Superior temporal gyrus (tissue), 1 donor: ENCODE measurements around the gene BIK.
"Not testable (repeated sequence)": the region's sequence is repeated elsewhere in the genome, so short reads cannot be mapped to it uniquely, and the experiment has no call there.

Source experiments
- DNase-seq: peaks from one replicate; pipeline ENCODE4 v3.0.0-alpha.2; 2016; ENCODE audit errors: extremely low spot score

Gene BIK

GRCh38 chr22:43104950-43105349, 5.6 kb upstream of the BIK start:
- DNase-seq: not testable (repeated sequence)

DNA sequence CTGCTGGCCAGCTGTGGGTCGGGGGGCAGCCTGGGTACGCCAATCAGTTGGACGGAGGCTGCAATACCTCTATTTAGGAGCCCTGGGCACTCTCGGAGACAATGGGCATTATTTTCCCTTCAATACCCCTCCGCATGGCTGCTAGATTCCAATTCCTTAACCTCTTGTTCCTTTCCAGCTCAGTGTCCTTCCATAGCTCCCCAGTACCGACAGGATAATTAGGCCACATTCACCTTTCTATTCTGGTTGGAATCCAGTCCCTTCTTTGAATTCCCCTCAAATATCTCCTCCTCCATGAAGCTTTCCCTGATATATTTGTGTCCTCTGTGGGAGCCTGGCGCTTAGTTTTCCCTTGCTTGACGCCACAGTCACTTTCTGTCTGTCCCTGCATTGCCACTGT, 4.2 kb upstream of the BIK start:
- DNase-seq: no peak

GRCh38 chr22:43109511-43109910, 1.0 kb upstream of the BIK start:
- DNase-seq: no peak

- DNase-seq: no peak
Observed at GRCh38 chr22:43109921-43110443, 568 bp upstream of the BIK start.

DNA sequence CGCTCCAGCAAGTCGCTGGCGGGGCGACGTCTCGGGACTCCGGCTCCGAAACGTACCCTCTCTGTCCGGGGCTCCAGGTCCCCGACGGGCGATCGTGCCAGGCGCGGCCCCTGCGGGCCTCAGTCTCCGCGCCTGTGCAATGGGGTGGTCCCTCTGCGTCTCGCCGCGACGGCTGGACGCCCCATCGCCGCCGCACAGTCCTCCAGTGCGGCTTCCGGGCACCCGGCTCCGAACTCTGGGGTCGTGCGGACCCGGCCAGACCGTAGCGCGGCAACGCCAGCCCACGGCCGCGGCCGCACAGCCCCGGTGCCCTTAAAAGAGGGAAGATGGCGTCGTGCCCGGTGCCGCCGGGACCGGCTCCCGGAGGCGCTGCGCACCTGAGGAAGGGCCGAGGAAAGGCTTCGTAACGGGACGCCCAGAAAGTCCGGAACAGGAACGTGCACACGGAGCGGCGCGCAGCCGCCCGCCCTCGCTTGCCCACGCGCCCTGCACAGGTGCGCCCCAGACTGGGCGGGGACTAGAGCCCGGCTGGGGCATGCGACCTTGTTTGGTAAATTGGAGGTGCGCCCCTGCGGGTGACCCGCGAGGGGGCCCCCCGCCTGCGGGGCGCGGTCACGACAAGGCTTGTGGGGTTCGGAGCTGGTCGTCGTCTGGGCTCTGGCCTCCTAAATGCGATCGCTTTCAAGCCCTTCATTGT, 525 bp downstream of the BIK start:
- no peak for DNase-seq

DNA sequence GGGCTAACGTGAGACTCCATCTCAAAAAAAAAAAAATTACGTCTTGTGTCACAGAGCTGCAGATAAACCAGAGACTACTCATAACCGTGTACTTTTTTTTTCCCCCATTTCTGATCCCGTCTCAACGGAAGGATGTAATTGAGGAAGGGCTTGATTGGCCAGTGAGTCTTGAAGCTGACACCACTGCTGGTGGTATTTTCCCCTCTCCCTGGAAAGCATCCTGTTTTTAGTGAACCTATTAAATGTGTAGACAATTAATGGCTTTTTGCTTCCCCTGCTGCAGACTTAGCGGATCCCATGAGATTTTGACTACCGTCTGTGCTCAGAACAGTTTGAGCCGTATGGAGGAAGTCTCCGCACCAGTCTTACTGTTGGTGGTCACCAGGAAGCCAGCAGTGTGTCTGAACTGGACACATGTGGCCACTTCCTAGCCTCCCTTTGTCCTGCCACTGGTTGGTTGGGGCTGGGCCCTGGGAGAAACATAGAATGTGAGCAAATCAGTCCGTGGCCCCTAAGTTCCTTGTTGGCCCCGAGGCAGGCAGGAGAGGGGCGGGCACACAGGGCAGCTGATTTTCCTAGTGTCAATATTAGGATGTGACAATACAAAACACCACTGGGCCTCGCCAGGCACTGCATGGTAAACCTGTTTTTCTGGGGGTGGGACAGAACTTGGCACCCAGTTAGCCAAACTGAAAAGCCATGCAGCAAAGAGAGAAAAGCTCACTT, 3.1 kb downstream of the BIK start:
- no peak for DNase-seq

DNA sequence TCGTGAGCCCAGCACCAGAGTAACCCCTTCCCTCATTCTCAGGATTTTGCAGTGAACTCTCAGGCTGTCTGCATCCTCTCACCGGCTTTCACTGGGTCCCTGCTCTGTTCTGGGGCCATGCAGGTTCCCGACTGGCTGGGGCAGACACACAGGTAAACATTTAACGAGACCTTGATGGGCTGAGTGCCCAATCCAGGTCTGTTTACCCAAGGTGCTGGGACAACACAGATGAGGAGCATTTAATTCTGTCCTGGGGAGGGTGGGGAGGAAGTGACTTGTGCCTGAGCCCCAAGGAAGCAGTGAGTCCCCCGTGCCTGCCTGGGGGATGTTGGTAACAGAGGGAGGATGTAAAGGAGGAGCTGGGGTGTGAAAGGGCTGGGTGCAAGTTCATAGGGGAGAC, 4.4 kb downstream of the BIK start:
- DNase-seq: no peak

DNA sequence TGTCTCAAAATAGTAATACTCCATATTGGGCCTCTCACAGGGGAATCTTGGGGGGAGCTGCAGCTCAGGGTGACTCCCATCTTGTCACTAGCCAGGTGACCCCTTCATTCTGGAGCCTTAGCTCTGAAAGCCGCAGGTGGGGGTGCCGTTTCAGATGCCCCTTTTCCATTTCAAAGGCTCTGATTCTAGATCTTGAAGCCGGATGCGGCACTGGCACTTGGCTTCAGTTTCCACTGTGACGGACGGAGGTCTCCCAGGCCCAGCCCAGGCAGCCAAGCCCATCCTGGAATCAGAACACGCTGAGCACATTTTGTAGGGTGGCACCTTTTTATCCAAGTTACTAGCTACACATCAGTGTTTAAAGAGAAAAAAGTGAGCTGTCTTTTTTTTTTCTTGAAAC, 6.4 kb downstream of the BIK start:
- DNase-seq: no peak

- no peak for DNase-seq
Observed at GRCh38 chr22:43118024-43118849, 7.7 kb downstream of the BIK start.

DNA sequence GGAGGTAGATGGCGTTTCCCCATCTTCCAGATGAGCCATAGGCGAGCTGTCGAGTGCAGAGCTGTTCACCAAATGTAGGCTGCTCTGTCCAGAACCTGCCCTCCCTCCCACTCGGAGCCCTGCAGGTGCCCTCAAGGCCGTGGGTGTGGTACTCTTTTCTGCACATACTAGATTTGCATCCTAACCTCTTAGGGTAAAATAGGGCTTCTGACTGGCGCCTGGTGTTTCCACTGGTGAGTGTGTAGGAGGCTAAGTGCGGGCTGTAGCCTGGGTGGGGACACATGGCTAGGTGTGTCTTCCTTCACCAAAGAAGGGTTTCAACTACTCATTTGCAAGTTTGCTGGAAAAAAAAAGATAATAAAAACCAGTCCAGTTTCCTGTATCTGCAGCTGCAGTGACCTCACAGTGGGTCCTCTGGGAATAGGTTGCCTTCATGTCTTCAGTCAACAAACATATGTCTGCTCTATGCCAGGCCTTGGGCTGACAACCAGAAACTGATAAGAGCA, 8.5 kb downstream of the BIK start:
- DNase-seq: no peak

DNA sequence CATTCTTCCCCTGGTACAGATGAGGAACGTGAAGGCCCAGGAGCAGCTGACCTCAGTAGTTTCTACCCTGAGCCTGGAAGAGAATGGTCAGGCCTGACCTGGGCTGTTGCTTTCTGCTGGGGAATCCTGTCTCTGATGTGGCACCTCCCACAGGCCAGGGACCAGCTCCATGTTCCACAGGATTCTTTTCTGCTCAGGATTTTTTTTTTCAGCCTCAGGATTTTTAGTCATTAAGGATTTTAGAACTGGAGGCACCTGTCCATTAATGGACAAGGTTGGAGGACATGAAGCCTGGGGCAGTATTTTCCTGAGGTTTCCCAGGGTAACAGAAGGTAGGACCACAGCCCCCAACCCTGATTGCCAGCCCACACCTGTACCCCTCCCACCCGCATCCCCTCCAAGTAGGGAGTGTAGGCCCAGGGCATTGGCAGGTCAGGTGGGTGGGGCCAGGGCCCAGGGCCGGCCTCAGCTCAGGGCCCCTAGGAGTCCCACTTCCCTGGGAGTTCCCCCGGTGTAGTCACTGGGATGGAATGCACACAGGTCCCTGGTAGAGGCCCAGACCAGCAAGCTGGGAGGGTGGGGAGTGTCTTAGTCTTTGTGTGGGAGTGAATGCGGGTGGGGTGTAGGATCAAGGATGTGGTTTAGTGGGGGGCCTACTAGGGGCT, 16.1 kb downstream of the BIK start:
- no peak for DNase-seq

GRCh38 chr22:43127166-43127908, 16.8 kb downstream of the BIK start:
- DNase-seq: no peak

GRCh38 chr22:43128116-43128515, 17.6 kb downstream of the BIK start:
- no peak for DNase-seq

DNA sequence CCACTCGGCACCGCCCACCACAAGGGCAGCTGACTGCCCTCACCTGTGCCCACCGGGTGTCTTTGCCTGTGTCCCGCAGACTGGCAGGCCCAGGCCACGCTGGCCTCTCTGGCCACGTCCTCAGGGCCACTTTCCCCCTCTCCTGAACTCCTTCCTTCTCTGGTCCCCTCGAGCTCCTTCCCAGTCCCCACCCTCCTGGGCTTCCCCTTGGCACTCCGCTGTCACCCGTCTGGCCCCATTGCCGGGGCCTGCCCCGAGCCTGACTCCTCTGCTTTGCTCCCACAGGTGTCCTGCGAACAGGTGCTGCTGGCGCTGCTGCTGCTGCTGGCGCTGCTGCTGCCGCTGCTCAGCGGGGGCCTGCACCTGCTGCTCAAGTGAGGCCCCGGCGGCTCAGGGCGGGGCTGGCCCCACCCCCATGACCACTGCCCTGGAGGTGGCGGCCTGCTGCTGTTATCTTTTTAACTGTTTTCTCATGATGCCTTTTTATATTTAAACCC, 18.4 kb downstream of the BIK start:
- DNase-seq: no peak

GRCh38 chr22:43129426-43130425, 19.2 kb downstream of the BIK start:
- DNase-seq: no peak

- no peak for DNase-seq
Observed at GRCh38 chr22:43131773-43132501, 21.4 kb downstream of the BIK start.

DNA sequence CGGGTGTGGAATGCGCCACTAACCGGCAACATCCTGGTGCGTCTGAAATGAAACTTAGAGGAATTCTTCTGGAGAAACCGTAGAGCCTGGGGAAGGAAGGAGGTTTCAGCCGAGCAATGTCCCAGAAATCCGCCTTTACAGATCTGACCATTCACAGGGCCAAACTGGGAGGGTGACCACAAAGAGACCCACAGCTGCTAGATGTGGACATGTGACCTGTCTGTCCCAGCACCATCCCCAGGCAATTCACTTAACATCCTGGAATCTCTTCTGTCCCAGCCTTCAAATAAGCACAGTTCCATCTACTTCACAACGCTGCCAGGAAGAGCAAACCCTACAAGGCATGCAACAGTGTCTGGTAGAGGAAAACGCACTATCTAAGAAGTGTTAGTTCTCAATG, 22.9 kb downstream of the BIK start:
- DNase-seq: no peak

DNA sequence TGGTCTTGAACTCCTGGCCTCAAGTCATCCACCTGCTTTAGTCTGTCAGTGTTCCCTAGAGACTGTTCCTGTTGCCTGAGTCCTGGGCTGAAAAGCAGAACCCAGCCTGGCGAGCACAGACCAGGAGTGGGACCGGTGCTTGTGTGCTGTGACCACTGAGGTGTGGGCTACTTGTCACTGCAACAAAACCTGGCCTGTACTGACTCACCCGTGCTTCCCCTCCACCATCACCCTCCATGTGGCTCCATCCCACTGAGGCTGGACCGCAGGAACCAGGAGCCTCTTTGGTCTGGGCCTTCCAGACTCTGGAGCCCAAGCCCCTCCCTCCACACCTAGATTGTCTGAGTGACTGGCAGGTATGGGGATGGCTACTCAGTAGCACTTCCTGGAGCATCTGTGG, 24.0 kb downstream of the BIK start:
- no peak for DNase-seq

GRCh38 chr22:43135565-43135964, 25.0 kb downstream of the BIK start:
- no peak for DNase-seq
